Activated T-helper 1 cell treated with anti-CD3 and anti-CD28 coated beads, Interleukin-2, amount 50 U/mL, for 16 hours (primary cell): Measurements from ENCODE around the gene KRTAP12-1.
"Not testable (repeated sequence)": the region's sequence is repeated elsewhere in the genome, so short reads cannot be mapped to it uniquely, and the experiment has no call there.

Experiments
- DNase-seq, 2 donors: peaks; one replicate each; pipeline ENCODE4 v3.0.0-alpha.2; 2020; ENCODE audit warnings: low read depth in 1 of 2, low spot score in 1 of 2

The KRTAP12-1 gene

GRCh38 chr21:44670642-44671432, 11.1 kb downstream of the KRTAP12-1 start:
- DNase-seq: no peak

DNA sequence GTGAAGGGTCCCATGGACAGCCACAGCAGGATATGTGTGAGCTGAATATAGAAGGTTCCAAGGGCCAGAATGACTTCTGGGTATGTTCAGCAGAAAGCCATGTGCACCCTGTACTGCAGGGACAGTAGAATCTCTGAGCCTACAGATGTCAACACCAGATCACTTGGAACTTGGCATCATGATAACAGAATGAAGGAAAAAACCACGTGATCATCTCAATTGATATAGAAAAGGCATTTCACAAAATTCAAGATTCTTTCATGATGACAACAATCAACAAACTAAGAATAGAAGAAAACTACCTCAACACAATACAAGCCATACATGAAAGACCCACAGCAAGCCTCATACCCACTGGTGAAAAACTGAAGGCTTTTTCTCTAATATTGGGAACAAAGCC, 14.4 kb downstream of the KRTAP12-1 start:
- no peak for DNase-seq

GRCh38 chr21:44666401-44667320, 15.3 kb downstream of the KRTAP12-1 start, which contains the start of gene KRTAP12-2:
KRTAP12-2 (minus strand) TSS chr21:44666927; CDS start chr21:44666886, 41 bp downstream.
- DNase-seq: no peak

GRCh38 chr21:44664691-44665090, 17.3 kb downstream of the KRTAP12-1 start:
- DNase-seq: no peak

GRCh38 chr21:44661567-44661966, 20.4 kb downstream of the KRTAP12-1 start:
- not testable (repeated sequence) for DNase-seq

GRCh38 chr21:44658913-44659595, 22.9 kb downstream of the KRTAP12-1 start:
- no peak for DNase-seq

- no peak for DNase-seq
These were observed 23.4 kb downstream of the KRTAP12-1 start for GRCh38 chr21:44658541-44658910.

- DNase-seq: peak; percentile 18 to 41
These were observed 24.1 kb downstream of the KRTAP12-1 start, which contains the start of gene KRTAP12-3 for GRCh38 chr21:44657635-44658540. KRTAP12-3 (plus strand) TSS chr21:44657932; CDS start chr21:44657980, 48 bp downstream.

- no peak for DNase-seq
These were observed 25.1 kb downstream of the KRTAP12-1 start for GRCh38 chr21:44656868-44657267.

- no peak for DNase-seq
These were observed 27.3 kb downstream of the KRTAP12-1 start, which contains the start of gene KRTAP12-4 for GRCh38 chr21:44654576-44655175. KRTAP12-4 (minus strand) TSS chr21:44654659; CDS start chr21:44654614, 45 bp downstream.

DNA sequence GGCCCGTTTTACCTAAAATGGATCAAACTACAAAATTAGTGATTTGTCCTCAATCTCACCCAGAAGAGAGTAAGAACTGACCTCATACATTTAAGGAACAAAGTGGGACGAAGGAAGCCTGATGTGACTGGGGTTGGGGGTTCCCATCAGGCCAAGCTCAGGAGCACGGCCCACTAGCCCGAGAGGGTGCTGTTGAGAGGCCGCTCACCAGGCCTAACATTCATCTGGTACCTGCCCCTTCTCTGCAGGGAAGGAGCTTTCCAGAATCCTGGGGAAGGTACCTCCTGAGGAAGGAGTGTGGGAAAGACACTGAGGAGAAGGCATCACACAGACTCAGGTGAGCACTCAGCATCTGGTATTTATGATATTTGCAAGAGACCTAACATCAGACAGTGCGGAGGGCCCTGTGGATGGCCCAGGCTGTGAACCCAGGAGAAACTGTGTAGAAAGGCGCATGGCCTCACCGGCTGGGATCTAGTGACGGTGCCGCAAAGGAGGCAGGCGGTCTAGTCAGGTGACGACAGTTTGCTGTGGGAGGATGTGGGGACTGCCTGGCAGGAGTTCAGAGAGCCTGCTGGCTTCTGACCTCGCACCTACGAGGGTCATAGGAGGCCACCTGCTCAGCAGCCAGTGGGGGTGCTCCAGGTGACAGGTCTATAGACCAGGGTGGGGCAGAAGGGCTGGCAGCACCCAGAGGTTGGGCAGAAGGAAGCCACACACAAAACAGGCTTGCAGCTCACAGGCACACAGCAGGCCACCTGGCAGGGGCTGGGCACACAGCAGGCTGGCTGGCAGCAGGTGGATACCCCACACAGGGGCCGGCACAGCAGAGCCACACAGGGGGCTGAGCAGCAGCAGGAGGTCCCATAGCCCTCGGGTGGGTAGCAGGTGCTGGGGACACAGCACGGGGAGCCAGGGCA, 28.0 kb downstream of the KRTAP12-1 start:
- peak; percentile 20 to 49 for DNase-seq

GRCh38 chr21:44653123-44653522, 28.8 kb downstream of the KRTAP12-1 start:
- DNase-seq: no peak

- no peak for DNase-seq
These were observed 30.8 kb downstream of the KRTAP12-1 start for GRCh38 chr21:44650973-44651675.

DNA sequence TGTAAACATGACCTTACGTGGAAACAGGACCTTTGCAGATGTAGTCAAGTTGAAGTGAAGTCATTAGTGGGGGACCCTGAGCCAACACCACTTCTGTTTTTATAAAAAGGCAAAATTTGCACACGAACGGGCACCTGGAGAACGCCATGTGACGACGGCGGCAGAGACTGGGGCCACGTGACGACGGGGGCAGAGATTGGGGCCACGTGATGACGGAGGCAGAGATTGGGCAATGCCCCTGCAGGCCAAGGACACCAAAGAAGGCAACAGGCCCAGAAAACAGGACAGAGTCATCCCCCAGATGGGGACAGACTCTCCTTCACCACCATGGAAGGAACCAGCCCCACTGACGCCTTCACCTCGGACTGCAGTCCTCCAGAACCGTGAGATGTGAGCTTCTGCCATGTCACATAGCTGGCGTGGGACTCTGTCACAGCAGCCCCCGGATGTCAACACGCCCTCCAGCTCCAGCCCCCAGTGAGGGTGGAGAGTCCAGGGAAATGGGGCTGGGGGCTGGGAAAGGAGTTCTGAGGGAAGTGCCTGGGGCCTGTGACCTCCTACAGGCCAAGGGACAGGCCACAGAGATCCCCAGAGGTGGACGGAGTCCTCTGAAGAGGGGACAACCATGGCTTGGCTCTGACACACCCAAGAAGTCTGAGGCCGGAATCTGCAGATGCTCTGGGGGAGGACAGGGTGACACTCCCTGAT, 31.5 kb downstream of the KRTAP12-1 start:
- DNase-seq: no peak

- no peak for DNase-seq
These were observed 32.4 kb downstream of the KRTAP12-1 start for GRCh38 chr21:44649521-44650100.

DNA sequence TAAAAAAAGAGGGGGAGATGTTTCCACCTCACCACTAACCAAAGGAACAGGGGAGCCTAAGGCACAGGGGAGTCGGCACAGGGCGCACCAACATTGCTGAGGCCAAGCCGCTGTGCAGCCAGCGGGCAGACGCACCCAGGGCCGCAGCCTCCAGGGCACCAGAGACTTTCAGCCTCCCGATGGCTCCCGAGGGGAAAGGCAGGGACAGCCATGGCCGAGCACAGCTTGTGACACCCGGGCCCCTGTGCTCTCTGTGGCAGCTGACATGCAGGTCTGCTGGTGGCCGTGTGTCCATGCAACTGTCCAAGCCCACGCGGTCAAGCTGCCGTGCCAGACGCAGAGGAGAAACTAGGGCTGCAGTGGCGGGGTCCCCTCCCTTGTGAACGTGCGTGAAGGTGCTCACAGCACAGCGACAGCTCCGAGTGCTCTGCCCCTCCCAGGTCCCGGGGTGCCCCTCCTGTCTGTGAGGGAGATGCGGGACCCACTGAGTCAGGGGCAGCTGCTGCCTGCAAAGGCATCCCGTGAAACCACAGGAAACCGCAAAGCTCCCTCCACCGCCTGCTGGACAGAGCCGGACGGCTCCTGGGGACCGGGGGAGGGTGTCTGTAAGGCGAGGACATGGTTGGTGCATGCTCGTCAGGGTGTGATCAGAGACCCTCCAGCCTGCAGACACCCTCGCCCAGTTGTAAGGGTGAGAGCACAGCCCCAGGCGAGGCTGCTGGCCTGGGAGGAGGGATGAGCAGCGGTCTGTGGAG, 33.2 kb downstream of the KRTAP12-1 start:
- no peak for DNase-seq
